Right atrium auricular region (tissue), 2 donors: ENCODE results near the gene ANKRD28. TPM values are rescaled to one million over a fixed set of nuclear protein-coding genes. Genes with fewer than 3 reads are reported as not detected.
"Not testable (repeated sequence)": the region's sequence is repeated elsewhere in the genome, so short reads cannot be mapped to it uniquely, and the experiment has no call there.

ENCODE experiments used
- DNase-seq: peaks from one replicate; pipeline ENCODE4 v3.0.0-alpha.2; 2019; ENCODE audit warnings: low spot score
- H3K27ac ChIP-seq, 2 donors: fragments of 200-600 bp; sonication (generic); 1 replicate in 1 of 2; 2 replicates in 1 of 2; pipeline ENCODE4 v1.5.1; 2016 to 2019
- H3K27me3 ChIP-seq, 2 donors: fragments of 200-600 bp; sonication (generic); one replicate each; pipeline versions ENCODE4 v1.5.1 to v1.6.0; 2017 to 2019
- H3K36me3 ChIP-seq: fragments of 200-600 bp; sonication (generic); one replicate; pipeline ENCODE4 v1.5.1; 2016
- H3K4me1 ChIP-seq, 2 donors: fragments of 200-600 bp; sonication (generic); one replicate each; pipeline versions ENCODE4 v1.5.1 to v1.6.0; 2017 to 2019
- H3K4me3 ChIP-seq, 2 donors: fragments of 200-600 bp; sonication (generic); 1 replicate in 1 of 2; 2 replicates in 1 of 2; pipeline ENCODE4 v1.5.1; 2017 to 2019; ENCODE audit warnings: mild to moderate bottlenecking in 1 of 2, moderate library complexity in 1 of 2
- H3K9me3 ChIP-seq, 2 donors: fragments of 200-600 bp; sonication (generic); one replicate each; pipeline ENCODE4 v1.5.1; 2019
- total RNA-seq, 2 donors: library from RNA; depleted of rRNA; stranded (reverse); fragments of >200 nt; gene quantifications; one replicate each; pipeline ENCODE4 v1.1.0, GENCODE V29; 2016
- TF ChIP-seq, protein P1 (sequence below), 2 donors: fragments of 200-600 bp; sonication (generic); IDR thresholded peaks; one replicate each; pipeline ENCODE4 v1.5.1; 2019; ENCODE audit warnings: antibody characterized with exemption in 2 of 2

The ANKRD28 gene
- total RNA-seq, 2 donors from 2014 or later, result 9.2 to 11.3 TPM

DNA sequence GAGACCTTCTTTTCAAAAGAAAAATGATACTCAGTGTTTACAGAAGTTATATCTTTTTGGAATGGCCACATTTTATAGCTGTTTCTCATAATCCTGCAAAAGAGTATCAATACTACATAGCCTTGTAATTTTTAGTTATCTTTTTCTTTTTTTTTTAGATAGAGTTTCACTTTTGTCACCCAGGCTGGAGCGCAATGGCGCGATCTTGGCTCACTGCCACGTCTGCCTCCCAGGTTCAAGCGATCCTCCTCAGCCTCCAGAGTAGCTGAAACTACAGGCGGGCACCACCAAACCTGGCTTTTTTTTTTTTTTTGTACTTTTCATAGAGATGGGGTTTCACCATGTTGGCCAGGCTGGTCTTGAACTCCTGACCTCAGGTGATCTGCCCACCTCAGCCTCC, 53.6 kb downstream of the ANKRD28 start:
- DNase-seq, result no peak
- TF ChIP-seq, protein P1, sequence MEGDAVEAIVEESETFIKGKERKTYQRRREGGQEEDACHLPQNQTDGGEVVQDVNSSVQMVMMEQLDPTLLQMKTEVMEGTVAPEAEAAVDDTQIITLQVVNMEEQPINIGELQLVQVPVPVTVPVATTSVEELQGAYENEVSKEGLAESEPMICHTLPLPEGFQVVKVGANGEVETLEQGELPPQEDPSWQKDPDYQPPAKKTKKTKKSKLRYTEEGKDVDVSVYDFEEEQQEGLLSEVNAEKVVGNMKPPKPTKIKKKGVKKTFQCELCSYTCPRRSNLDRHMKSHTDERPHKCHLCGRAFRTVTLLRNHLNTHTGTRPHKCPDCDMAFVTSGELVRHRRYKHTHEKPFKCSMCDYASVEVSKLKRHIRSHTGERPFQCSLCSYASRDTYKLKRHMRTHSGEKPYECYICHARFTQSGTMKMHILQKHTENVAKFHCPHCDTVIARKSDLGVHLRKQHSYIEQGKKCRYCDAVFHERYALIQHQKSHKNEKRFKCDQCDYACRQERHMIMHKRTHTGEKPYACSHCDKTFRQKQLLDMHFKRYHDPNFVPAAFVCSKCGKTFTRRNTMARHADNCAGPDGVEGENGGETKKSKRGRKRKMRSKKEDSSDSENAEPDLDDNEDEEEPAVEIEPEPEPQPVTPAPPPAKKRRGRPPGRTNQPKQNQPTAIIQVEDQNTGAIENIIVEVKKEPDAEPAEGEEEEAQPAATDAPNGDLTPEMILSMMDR (IDR thresholded peaks at IDR 0.05), result no peak
- Histone ChIP-seq H3K4me3 (no peak overlapping the region), H3K4me1 (no peaks in the 10 kb centered on the region), H3K27me3 (no peaks in the 10 kb centered on the region), H3K9me3 (peaks cover 0 to 1% of the 10 kb centered on the region in 2 donors), H3K36me3 (no peaks in the 10 kb centered on the region), H3K27ac (no peak overlapping the region)

DNA sequence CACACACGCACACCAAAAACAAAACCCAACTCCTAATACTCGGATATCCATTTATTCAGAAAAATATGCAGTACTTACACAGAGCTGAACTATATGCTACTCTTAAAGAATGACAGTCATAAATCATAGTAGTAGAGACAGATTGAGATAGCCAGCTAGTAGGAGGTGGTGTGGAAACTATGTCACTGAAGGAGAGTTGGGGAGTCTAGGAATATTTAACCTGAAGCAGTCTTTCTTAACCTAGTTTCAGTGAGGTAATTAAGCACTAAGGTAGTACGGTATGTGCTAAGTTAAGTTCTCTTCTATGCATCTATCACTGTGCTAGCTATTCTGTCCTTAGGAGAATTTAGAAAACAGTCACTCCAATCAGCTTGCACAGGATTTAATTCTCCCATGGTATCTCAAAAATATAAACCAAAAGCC, 54.2 kb downstream of the ANKRD28 start:
- DNase-seq, result no peak
- H3K27ac ChIP-seq, result no peak overlapping the region
- no peaks in the 10 kb centered on the region for H3K4me1 ChIP-seq
- no peaks in the 10 kb centered on the region for H3K27me3 ChIP-seq
- H3K4me3 ChIP-seq, result no peak overlapping the region
- no peaks in the 10 kb centered on the region for H3K36me3 ChIP-seq
- H3K9me3 ChIP-seq, result peaks cover 0 to 7% of the 10 kb centered on the region in 2 donors
- TF ChIP-seq, protein P1 (IDR thresholded peaks at IDR 0.05), result no peak

DNA sequence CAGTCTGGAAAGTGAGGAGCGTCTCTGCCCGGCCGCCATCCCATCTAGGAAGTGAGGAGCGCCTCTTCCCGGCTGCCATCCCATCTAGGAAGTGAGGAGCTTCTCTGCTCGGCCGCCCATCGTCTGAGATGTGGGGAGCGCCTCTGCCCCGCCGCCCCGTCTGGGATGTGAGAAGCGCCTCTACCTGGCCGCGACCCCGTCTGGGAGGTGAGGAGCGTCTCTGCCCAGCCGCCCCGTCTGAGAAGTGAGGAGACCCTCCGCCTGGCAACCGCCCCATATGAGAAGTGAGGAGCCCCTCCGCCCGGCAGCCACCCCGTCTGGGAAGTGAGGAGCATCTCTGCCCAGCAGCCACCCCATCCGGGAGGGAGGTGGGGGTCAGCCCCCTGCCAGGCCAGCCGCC, 55.5 kb downstream of the ANKRD28 start:
- not testable (repeated sequence) for H3K27ac ChIP-seq, H3K4me1 ChIP-seq, DNase-seq, H3K27me3 ChIP-seq, H3K36me3 ChIP-seq, H3K4me3 ChIP-seq
- peaks cover 0 to 14% of the 10 kb centered on the region in 2 donors for H3K9me3 ChIP-seq

DNA sequence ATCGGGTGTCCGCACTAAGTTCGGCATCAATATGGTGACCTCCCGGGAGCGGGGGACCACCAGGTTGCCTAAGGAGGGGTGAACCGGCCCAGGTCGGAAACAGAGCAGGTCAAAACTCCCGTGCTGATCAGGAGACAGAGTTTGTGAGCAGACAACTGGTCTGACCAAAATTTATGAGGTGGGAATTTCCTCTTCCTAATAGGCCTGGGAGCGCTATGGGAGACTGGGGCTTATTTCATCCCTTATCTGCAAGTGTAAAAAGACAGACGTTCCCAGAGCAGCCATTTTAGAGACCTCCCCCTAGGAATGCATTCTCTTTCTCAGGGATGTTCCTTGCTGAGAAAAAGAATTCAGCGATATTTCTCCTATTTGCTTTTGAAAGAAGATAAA, 59.2 kb downstream of the ANKRD28 start:
- peaks cover 0 to 14% of the 10 kb centered on the region in 2 donors for H3K9me3 ChIP-seq
- H3K36me3 ChIP-seq, H3K4me3 ChIP-seq, H3K27ac ChIP-seq, DNase-seq, H3K27me3 ChIP-seq, H3K4me1 ChIP-seq: not testable (repeated sequence)

DNA sequence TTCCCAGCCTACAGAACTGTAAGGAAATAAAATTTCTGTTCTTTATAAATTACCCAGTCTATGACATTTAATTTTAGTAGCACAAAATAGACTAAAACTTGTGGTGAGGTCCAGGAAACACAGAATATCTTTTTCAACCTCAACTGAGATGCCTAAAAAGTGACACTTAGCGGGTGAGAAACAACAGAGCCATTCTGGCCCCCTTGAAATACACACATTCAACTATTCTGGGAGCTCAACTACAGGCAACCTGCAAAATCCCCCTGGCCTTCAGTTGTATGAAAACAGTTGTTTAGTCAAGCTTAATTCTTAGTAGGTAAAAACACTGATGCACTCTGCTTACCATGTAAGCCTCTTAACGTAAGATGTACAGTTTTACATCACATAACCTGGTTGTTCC, 66.8 kb downstream of the ANKRD28 start:
- Histone ChIP-seq H3K36me3 (peaks cover 5% of the 10 kb centered on the region), H3K27me3 (no peaks in the 10 kb centered on the region), H3K4me3 (no peak overlapping the region), H3K27ac (no peak overlapping the region), H3K4me1 (no peaks in the 10 kb centered on the region), H3K9me3 (no peaks in the 10 kb centered on the region)
- DNase-seq, result no peak
- TF ChIP-seq, protein P1 (IDR thresholded peaks at IDR 0.05), result no peak

DNA sequence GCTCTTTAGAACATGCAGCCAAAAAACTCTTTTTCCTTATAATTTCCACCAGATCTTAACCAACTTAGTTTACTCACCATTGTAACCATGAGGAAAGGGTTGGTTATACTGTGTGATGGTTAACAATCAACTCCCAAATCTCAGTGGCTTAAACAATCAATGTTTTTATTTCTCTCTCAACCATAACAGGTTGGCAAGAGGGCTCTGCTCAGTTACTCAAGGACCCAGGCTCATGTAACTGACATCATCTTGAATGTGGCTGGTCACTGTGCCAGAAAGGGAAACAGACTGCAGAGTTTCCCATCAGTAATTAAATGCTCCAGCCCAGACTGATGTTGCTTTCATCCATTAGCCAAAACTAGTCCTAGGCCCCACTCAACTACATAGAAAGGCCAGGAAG, 69.0 kb downstream of the ANKRD28 start:
- H3K4me1 ChIP-seq, result no peaks in the 10 kb centered on the region
- DNase-seq, result no peak
- H3K27me3 ChIP-seq, result no peaks in the 10 kb centered on the region
- H3K36me3 ChIP-seq, result no peaks in the 10 kb centered on the region
- H3K9me3 ChIP-seq, result no peaks in the 10 kb centered on the region
- no peak overlapping the region for H3K27ac ChIP-seq
- H3K4me3 ChIP-seq, result no peak overlapping the region
- TF ChIP-seq, protein P1 (IDR thresholded peaks at IDR 0.05), result no peak

DNA sequence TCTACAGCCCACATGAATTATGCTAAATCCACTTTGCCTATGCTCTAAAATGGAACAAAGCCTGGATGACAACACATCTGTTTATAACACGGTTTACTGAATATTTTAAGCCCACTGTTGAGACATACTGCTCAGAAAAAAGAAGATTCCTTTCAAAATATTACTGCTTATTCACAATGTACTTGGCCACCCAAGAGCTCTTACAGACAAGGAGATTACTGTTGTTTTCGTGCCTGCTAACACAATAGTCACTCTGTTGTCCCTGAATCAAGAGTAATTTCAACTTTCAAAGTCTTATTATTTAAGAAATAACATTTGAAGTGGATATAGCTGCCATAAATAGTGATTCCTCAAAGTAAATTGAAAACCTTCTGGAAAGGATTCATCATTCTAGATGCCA, 70.9 kb downstream of the ANKRD28 start:
- no peak for DNase-seq
- TF ChIP-seq, protein P1 (IDR thresholded peaks at IDR 0.05), result no peak
- H3K27me3 ChIP-seq, result no peaks in the 10 kb centered on the region
- H3K27ac ChIP-seq, result no peak overlapping the region
- no peak overlapping the region for H3K4me3 ChIP-seq
- peaks cover 5% of the 10 kb centered on the region for H3K36me3 ChIP-seq
- H3K9me3 ChIP-seq, result no peaks in the 10 kb centered on the region
- H3K4me1 ChIP-seq, result no peaks in the 10 kb centered on the region
